Tibial nerve (tissue), 4 donors: ENCODE results near the gene TOR1A. TPM values are rescaled to one million over a fixed set of nuclear protein-coding genes. Genes with fewer than 3 reads are reported as not detected.
A peak's percentile ranks its signal among the peaks of the same experiment; 100 is the strongest.

Experiments
- DNase-seq, 2 donors: peaks; one replicate each; pipeline ENCODE4 v3.0.0-alpha.2; 2019; ENCODE audit warnings: low spot score in 2 of 2
- H3K27ac ChIP-seq, 4 donors: fragments of 200-600 bp; sonication (generic) in 3 of 4; one replicate each; pipeline ENCODE4 v1.5.1; 2017 to 2019; ENCODE audit warnings: mild to moderate bottlenecking in 1 of 4
- H3K27me3 ChIP-seq, 2 donors: fragments of 200-600 bp; sonication (generic) in 1 of 2; one replicate each; pipeline versions ENCODE4 v1.5.1 to v1.6.0; 2017 to 2019
- H3K36me3 ChIP-seq, 3 donors: fragments of 200-600 bp; sonication (generic); one replicate each; pipeline ENCODE4 v1.5.1; 2018 to 2019
- H3K4me1 ChIP-seq, 4 donors: fragments of 200-600 bp; sonication (generic) in 3 of 4; one replicate each; pipeline ENCODE4 v1.5.1; 2017 to 2019
- H3K4me3 ChIP-seq, 4 donors: fragments of 200-600 bp; sonication (generic) in 3 of 4; one replicate each; pipeline ENCODE4 v1.5.1; 2017 to 2019; ENCODE audit warnings: mild to moderate bottlenecking in 1 of 4, moderate library complexity in 1 of 4
- H3K9me3 ChIP-seq, 4 donors: fragments of 200-600 bp; sonication (generic) in 3 of 4; one replicate each; pipeline ENCODE4 v1.5.1; 2017 to 2019
- EP300 ChIP-seq, 2 donors: sonication (generic); formaldehyde crosslinking; IDR thresholded peaks; one replicate each; pipeline ENCODE4 v1.6.1; 2017; ENCODE audit warnings: antibody characterized with exemption in 2 of 2, mild to moderate bottlenecking in 1 of 2
- POLR2A ChIP-seq, 2 donors: fragments of 450-650 bp; IDR thresholded peaks; one replicate each; pipeline ENCODE4 v1.6.1; 2017; ENCODE audit warnings: antibody characterized with exemption in 2 of 2, mild to moderate bottlenecking in 2 of 2, moderate library complexity in 2 of 2
- WGBS, 2 donors: methylation state at CpG; one replicate each; pipeline ENCODE4 v1.1.5; 2018; 5-methylcytosine and 5-hydroxymethylcytosine counted together
- total RNA-seq, 4 donors: library from RNA; depleted of rRNA; stranded (reverse); fragments of >200 nt; gene quantifications; one replicate each; pipeline ENCODE4 v1.1.0, GENCODE V29; 2016
- TF ChIP-seq, protein P1 (sequence below), 5 experiments: fragments of 200-600 bp in 3 of 5; fragments of 450-650 bp in 2 of 5; sonication (generic) in 3 of 5; IDR thresholded peaks; one replicate each; pipeline ENCODE4 v1.5.1; 2016 to 2019; ENCODE audit warnings: antibody characterized with exemption in 5 of 5, mild to moderate bottlenecking in 3 of 5, moderate library complexity in 2 of 5

Gene TOR1A
- total RNA-seq, 4 donors from 2014 or later, result 26.0 to 55.2 (median 40.4) TPM

DNA sequence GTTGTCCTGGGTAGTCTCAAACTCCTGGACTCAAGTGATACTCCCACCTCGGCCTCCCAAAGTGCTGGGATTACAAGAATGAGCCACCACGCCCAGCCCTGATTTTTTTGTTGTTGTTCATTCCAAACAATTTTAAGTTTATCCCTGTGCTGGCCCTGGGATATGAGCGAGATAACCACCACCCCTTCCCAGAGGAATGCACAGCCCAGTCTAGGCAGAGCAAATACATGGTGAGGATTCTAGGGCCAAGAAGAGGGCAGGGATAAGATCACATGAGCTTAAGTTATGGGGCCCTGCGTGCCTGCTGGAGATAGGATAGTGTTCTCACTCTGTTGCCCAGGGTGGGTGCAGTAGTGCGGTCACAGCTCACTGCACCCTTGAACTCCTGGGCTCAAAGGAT lies 42.0 kb downstream of the TOR1A start:
- 63 to 64% methylated on average over 5 of the region's 5 CpGs for WGBS, 2 donors
- peaks cover 0 to 21% (median 12%) of the 10 kb centered on the region in 4 donors for H3K4me1 ChIP-seq
- no peak for TF ChIP-seq EP300 (IDR thresholded peaks at IDR 0.05)
- TF ChIP-seq, protein P1, sequence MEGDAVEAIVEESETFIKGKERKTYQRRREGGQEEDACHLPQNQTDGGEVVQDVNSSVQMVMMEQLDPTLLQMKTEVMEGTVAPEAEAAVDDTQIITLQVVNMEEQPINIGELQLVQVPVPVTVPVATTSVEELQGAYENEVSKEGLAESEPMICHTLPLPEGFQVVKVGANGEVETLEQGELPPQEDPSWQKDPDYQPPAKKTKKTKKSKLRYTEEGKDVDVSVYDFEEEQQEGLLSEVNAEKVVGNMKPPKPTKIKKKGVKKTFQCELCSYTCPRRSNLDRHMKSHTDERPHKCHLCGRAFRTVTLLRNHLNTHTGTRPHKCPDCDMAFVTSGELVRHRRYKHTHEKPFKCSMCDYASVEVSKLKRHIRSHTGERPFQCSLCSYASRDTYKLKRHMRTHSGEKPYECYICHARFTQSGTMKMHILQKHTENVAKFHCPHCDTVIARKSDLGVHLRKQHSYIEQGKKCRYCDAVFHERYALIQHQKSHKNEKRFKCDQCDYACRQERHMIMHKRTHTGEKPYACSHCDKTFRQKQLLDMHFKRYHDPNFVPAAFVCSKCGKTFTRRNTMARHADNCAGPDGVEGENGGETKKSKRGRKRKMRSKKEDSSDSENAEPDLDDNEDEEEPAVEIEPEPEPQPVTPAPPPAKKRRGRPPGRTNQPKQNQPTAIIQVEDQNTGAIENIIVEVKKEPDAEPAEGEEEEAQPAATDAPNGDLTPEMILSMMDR (IDR thresholded peaks at IDR 0.05), result no peak
- TF ChIP-seq POLR2A (IDR thresholded peaks at IDR 0.05), result no peak
- H3K36me3 ChIP-seq, result no peaks in the 10 kb centered on the region
- no peaks in the 10 kb centered on the region for H3K27me3 ChIP-seq
- DNase-seq, result no peak
- peak overlapping the region in 2 of 4 donors; percentile 24 to 53 for H3K27ac ChIP-seq
- H3K4me3 ChIP-seq, result no peak overlapping the region
- H3K9me3 ChIP-seq, result no peaks in the 10 kb centered on the region

GRCh38 chr9:129781131-129781530 lies 42.8 kb downstream of the TOR1A start:
- no peak for DNase-seq
- Histone ChIP-seq H3K9me3 (no peaks in the 10 kb centered on the region), H3K4me3 (no peak overlapping the region), H3K27ac (no peak overlapping the region), H3K27me3 (no peaks in the 10 kb centered on the region), H3K36me3 (no peaks in the 10 kb centered on the region), H3K4me1 (peaks cover 0 to 27% (median 19%) of the 10 kb centered on the region in 4 donors)
- no peak for TF ChIP-seq POLR2A (IDR thresholded peaks at IDR 0.05)
- TF ChIP-seq, protein P1 (IDR thresholded peaks at IDR 0.05), result no peak
- no peak for TF ChIP-seq EP300 (IDR thresholded peaks at IDR 0.05)
- 80 to 91% methylated on average over 8 of the region's 8 CpGs for WGBS, 2 donors

DNA sequence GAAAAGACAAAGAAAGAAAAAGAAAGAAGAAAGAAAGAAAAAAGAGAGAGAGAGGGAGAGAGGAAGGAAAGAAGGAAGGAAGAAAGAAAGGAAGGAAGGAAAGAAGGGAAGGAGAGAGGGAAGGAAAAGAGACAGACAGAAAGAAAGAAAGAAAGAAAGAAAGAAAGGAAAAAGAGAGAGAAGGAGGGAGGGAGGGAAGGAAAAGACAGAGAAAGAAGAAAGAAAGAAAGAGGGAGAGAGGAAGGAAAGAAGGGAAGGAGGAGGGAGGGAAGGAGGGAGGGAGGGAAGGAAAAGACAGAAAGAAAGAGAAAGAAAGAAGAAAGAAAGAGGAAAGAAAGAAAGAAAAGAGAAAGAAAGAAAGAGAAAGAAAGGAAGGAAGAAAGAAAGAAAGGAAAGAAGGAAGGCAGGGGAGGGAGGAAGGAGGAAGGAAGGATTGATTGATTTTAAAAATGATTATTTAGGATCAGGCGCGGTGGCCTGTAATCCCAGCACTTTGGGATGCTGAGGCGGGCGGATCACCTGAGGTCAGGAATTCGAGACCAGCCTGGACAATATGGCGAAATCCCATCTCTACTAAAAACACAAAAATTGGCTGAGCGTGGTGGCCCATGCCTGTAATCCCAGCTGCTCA lies 44.3 kb downstream of the TOR1A start:
- Histone ChIP-seq H3K36me3 (no peaks in the 10 kb centered on the region), H3K4me3 (no peak overlapping the region), H3K27ac (no peak overlapping the region), H3K4me1 (peaks cover 0 to 37% (median 21%) of the 10 kb centered on the region in 4 donors), H3K9me3 (no peaks in the 10 kb centered on the region), H3K27me3 (no peaks in the 10 kb centered on the region)
- TF ChIP-seq EP300 (IDR thresholded peaks at IDR 0.05) (no peak), POLR2A (IDR thresholded peaks at IDR 0.05) (no peak)
- TF ChIP-seq, protein P1 (IDR thresholded peaks at IDR 0.05), result no peak
- 84 to 91% methylated on average over 7 of the region's 7 CpGs for WGBS, 2 donors
- no peak for DNase-seq

- no peak for DNase-seq
- WGBS, 2 donors, result 84 to 98% methylated on average over 3 of the region's 3 CpGs
Observed at GRCh38 chr9:129778469-129778868, 45.5 kb downstream of the TOR1A start.

DNA sequence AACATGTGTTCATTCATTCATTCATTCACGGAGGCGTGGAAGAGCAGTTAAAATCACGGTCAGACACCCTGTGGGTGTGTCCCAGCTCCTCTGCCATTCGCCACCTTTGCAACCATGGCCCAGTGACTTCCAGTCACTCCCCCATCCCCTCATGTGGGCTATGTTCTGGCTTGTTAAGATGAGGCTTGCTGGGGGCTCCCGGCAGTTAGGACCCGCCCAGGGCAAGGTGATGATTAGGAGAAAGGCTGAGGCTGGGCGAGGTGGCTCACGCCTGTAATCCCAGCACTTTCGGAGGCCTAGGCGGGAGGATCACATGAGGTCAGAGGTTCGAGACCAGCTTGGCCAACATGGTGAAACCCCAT lies 46.2 kb downstream of the TOR1A start:
- peak overlapping the region; percentile 45 to 89 (median 68) for H3K27ac ChIP-seq

More at GRCh38 chr9:129778469-129778868, 45.5 kb downstream of the TOR1A start:
- H3K36me3 ChIP-seq, result no peaks in the 10 kb centered on the region
- no peaks in the 10 kb centered on the region for H3K9me3 ChIP-seq
- H3K4me1 ChIP-seq, result peaks cover 0 to 42% (median 20%) of the 10 kb centered on the region in 4 donors
- TF ChIP-seq EP300 (IDR thresholded peaks at IDR 0.05), result no peak
- no peak for TF ChIP-seq POLR2A (IDR thresholded peaks at IDR 0.05)
- TF ChIP-seq, protein P1 (IDR thresholded peaks at IDR 0.05), result no peak
- H3K27me3 ChIP-seq, result no peaks in the 10 kb centered on the region
- no peak overlapping the region for H3K4me3 ChIP-seq
- peak overlapping the region in 2 of 4 donors; percentile 84 to 89 for H3K27ac ChIP-seq

More for the DNA sequence above, 46.2 kb downstream of the TOR1A start:
- peaks cover 0 to 44% (median 19%) of the 10 kb centered on the region in 4 donors for H3K4me1 ChIP-seq
- WGBS, 2 donors, result 61 to 62% methylated on average over 10 to 11 of the region's 11 CpGs
- no peak for DNase-seq
- TF ChIP-seq, protein P1 (IDR thresholded peaks at IDR 0.05), result no peak
- TF ChIP-seq EP300 (IDR thresholded peaks at IDR 0.05), result no peak
- no peak for TF ChIP-seq POLR2A (IDR thresholded peaks at IDR 0.05)
- no peaks in the 10 kb centered on the region for H3K9me3 ChIP-seq
- no peaks in the 10 kb centered on the region for H3K27me3 ChIP-seq
- no peak overlapping the region for H3K4me3 ChIP-seq
- no peaks in the 10 kb centered on the region for H3K36me3 ChIP-seq
